ENCODE data around the gene CLCN6.

CLCN6 gene

DNA sequence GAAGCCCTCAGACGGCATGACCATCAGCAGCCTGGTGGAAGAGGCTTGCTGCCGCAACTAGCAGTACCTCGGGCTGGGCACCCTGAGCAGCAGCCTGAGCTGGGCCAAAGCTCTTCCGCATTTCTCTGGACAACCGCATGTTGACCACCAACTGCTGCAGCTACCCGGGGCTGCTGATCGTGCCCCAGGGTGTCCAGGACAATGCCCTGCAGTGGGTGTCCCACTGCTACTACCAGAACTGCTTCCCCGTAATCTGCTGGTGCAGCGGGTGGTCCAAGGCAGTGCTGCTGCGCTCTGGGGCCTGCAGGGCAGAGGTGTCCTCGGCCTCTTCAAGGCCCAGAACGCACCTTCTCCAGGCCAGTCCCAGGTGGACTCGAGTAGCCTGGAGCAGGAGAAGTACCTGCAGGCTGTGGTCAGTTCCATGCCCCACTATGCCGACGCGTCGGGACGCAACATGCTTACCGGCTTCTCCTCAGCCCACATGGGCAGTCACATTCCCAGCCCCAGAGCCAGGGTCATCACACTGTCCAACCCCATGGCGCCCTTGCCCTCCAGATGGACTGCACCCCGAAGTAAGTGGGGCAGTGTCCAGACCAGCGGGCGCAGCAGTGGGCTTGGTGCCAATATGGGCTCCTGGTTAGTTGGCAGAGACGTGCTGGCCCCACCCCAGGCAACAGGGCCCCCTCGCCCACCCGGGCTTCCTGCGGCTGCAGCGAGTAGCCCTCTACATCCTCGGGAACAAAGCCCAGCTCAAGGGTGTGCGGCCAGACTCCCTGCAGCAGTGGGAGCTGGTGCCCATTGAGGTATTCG, 72.3 kb downstream of the CLCN6 start:
- no peak overlapping the region for H2BK5ac ChIP-seq (ENCODE audit: low read depth, low read length, poor library complexity)

DNA sequence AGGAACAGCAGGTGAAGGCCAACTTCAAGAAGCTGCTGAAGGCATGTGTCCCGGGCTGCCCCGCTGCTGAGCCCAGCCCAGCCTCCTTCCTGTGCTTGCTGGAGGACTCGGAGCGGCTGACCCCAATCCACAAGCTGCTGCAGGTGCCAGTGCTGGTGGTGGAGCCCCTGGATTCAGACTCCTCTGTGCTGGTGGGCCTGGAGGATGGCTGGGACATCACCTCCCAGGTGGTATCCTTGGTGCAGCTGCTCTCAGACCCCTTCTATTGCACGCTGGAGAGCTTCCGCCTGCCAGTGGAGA, 72.8 kb downstream of the CLCN6 start:
- WGBS (ENCODE audit: extremely low coverage, insufficient coverage, insufficient read length): no CpG with 5 or more reads among the region's 6 CpGs
- Histone ChIP-seq H2BK5ac (ENCODE audit: low read depth, low read length, poor library complexity) (no peak overlapping the region), H2BK120ac (ENCODE audit: insufficient read depth, low read length, poor library complexity) (no peak overlapping the region), H3K18ac (ENCODE audit: low read length) (no peak overlapping the region), H3K9ac (ENCODE audit: low read length) (no peak overlapping the region), H3K79me1 (ENCODE audit: low read length) (no peaks in the 10 kb centered on the region), H2BK12ac (ENCODE audit: low read length) (no peak overlapping the region), H3K79me2 (ENCODE audit: control insufficient read depth, insufficient read depth, low read length, poor library complexity) (no peaks in the 10 kb centered on the region), H2AFZ (ENCODE audit: insufficient read depth, low read length, poor library complexity) (no peak overlapping the region), H3K36me3 (ENCODE audit: control insufficient read depth in 1 of 2, insufficient read depth in 2 of 2, low read length in 2 of 2) (no peaks in the 10 kb centered on the region), H3K4ac (ENCODE audit: low read depth, low read length) (no peak overlapping the region), H3K27me3 (ENCODE audit: insufficient read depth, low read length) (no peaks in the 10 kb centered on the region), H4K91ac (ENCODE audit: low read depth, low read length) (no peak overlapping the region), H3K27ac (ENCODE audit: low read depth, low read length) (no peak overlapping the region), H3K9me3 (ENCODE audit: insufficient read depth, low read depth, low read length) (peaks cover 4% of the 10 kb centered on the region), H3K4me1 (ENCODE audit: control insufficient read depth in 1 of 2, insufficient read depth in 2 of 2, low read length in 2 of 2) (peaks cover 8 to 10% of the 10 kb centered on the region in 2 experiments), H3K23ac (ENCODE audit: low read length) (no peak overlapping the region), H4K12ac (ENCODE audit: low read depth, low read length) (no peak overlapping the region), H3K4me3 (ENCODE audit: low read depth, low read length) (no peak overlapping the region), H3K14ac (ENCODE audit: low read length) (no peak overlapping the region), H4K8ac (ENCODE audit: low read depth, low read length) (no peak overlapping the region), H2AK5ac (ENCODE audit: low read length) (no peak overlapping the region), H3K4me2 (ENCODE audit: low read length) (no peak overlapping the region)
- no peak for DNase-seq

More for the DNA sequence above, 72.3 kb downstream of the CLCN6 start:
- H3K79me1 ChIP-seq (ENCODE audit: low read length): no peaks in the 10 kb centered on the region
- no peak overlapping the region for H2AFZ ChIP-seq (ENCODE audit: insufficient read depth, low read length, poor library complexity)
- no peak overlapping the region for H4K12ac ChIP-seq (ENCODE audit: low read depth, low read length)
- no peak overlapping the region for H3K4ac ChIP-seq (ENCODE audit: low read depth, low read length)
- H4K8ac ChIP-seq (ENCODE audit: low read depth, low read length): no peak overlapping the region
- no peaks in the 10 kb centered on the region for H3K27me3 ChIP-seq (ENCODE audit: insufficient read depth, low read length)
- WGBS (ENCODE audit: extremely low coverage, insufficient coverage, insufficient read length): no CpG with 5 or more reads among the region's 31 CpGs
- H3K79me2 ChIP-seq (ENCODE audit: control insufficient read depth, insufficient read depth, low read length, poor library complexity): no peaks in the 10 kb centered on the region
- no peak overlapping the region for H3K18ac ChIP-seq (ENCODE audit: low read length)
- no peak overlapping the region for H4K91ac ChIP-seq (ENCODE audit: low read depth, low read length)
- H3K4me2 ChIP-seq (ENCODE audit: low read length): no peak overlapping the region
- no peak overlapping the region for H2AK5ac ChIP-seq (ENCODE audit: low read length)
- no peak overlapping the region for H2BK120ac ChIP-seq (ENCODE audit: insufficient read depth, low read length, poor library complexity)
- H3K14ac ChIP-seq (ENCODE audit: low read length): no peak overlapping the region
- peaks cover 4% of the 10 kb centered on the region for H3K9me3 ChIP-seq (ENCODE audit: insufficient read depth, low read depth, low read length)
- no peak overlapping the region for H3K9ac ChIP-seq (ENCODE audit: low read length)
- no peak overlapping the region for H2BK12ac ChIP-seq (ENCODE audit: low read length)
- no peak for DNase-seq
- no peak overlapping the region for H3K27ac ChIP-seq (ENCODE audit: low read depth, low read length)
- no peaks in the 10 kb centered on the region for H3K36me3 ChIP-seq (ENCODE audit: control insufficient read depth in 1 of 2, insufficient read depth in 2 of 2, low read length in 2 of 2)
- H3K4me1 ChIP-seq (ENCODE audit: control insufficient read depth in 1 of 2, insufficient read depth in 2 of 2, low read length in 2 of 2): peaks cover 7 to 10% of the 10 kb centered on the region in 2 experiments
- no peak overlapping the region for H3K4me3 ChIP-seq (ENCODE audit: low read depth, low read length)
- no peak overlapping the region for H3K23ac ChIP-seq (ENCODE audit: low read length)

DNA sequence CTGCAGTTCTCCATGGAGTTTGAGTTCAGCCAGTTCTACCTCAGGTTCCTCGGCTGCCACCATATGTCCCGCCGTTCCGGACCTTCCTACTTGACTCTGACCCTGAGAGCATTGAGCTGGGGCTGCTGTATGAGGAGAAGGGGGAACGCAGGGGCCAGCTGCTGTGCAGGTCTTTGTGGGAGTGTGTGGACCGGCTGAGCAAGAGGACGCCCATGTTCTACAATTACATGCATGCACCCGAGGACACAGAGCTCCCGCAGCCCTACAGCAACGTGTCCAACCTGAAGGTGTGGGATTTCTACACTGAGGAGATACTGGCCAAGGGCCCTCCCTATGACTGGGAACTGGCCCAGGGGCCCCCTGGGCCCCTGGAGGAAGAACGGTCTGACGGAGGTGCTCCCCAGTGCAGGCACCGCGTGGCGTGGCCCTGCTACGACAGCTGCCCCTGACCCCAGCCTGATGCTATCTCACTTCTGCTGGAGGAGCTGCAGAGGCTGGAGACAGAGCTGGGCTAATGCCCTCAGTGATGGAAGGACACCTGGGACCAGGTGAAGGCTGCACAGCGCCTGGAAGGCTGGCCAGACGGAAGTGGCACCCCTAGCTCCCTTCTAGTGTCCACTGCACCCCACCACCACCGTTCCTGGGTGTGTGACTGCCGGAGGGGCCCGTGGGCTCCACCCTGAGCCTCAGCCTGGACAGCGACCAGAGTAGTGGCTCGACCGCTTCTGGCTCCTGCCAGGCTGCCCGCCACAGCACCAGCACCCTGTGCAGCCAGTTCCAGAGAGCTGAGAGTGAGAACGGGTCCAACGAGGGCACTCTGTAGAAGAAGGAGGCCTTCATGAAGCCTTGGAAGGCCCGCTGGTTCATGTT, 73.6 kb downstream of the CLCN6 start:
- H3K23ac ChIP-seq (ENCODE audit: low read length): no peak overlapping the region
- H3K4me1 ChIP-seq (ENCODE audit: control insufficient read depth in 1 of 2, insufficient read depth in 2 of 2, low read length in 2 of 2): peaks cover 8% of the 10 kb centered on the region in 2 experiments
- H4K12ac ChIP-seq (ENCODE audit: low read depth, low read length): no peak overlapping the region
- H4K91ac ChIP-seq (ENCODE audit: low read depth, low read length): no peak overlapping the region
- H3K4ac ChIP-seq (ENCODE audit: low read depth, low read length): no peak overlapping the region
- H2BK120ac ChIP-seq (ENCODE audit: insufficient read depth, low read length, poor library complexity): no peak overlapping the region
- H3K14ac ChIP-seq (ENCODE audit: low read length): no peak overlapping the region
- no peak overlapping the region for H3K4me2 ChIP-seq (ENCODE audit: low read length)
- H3K9me3 ChIP-seq (ENCODE audit: insufficient read depth, low read depth, low read length): peaks cover 4% of the 10 kb centered on the region
- H4K8ac ChIP-seq (ENCODE audit: low read depth, low read length): no peak overlapping the region
- H3K79me1 ChIP-seq (ENCODE audit: low read length): no peaks in the 10 kb centered on the region
- H2AFZ ChIP-seq (ENCODE audit: insufficient read depth, low read length, poor library complexity): no peak overlapping the region
- no peak overlapping the region for H3K27ac ChIP-seq (ENCODE audit: low read depth, low read length)
- WGBS (ENCODE audit: extremely low coverage, insufficient coverage, insufficient read length): no CpG with 5 or more reads among the region's 28 CpGs
- no peaks in the 10 kb centered on the region for H3K27me3 ChIP-seq (ENCODE audit: insufficient read depth, low read length)
- H3K4me3 ChIP-seq (ENCODE audit: low read depth, low read length): no peak overlapping the region
- H3K18ac ChIP-seq (ENCODE audit: low read length): no peak overlapping the region
- no peak overlapping the region for H2BK12ac ChIP-seq (ENCODE audit: low read length)
- no peak overlapping the region for H3K9ac ChIP-seq (ENCODE audit: low read length)
- no peak for DNase-seq
- no peak overlapping the region for H2BK5ac ChIP-seq (ENCODE audit: low read depth, low read length, poor library complexity)
- H3K36me3 ChIP-seq (ENCODE audit: control insufficient read depth in 1 of 2, insufficient read depth in 2 of 2, low read length in 2 of 2): no peaks in the 10 kb centered on the region
- no peaks in the 10 kb centered on the region for H3K79me2 ChIP-seq (ENCODE audit: control insufficient read depth, insufficient read depth, low read length, poor library complexity)
- no peak overlapping the region for H2AK5ac ChIP-seq (ENCODE audit: low read length)

DNA sequence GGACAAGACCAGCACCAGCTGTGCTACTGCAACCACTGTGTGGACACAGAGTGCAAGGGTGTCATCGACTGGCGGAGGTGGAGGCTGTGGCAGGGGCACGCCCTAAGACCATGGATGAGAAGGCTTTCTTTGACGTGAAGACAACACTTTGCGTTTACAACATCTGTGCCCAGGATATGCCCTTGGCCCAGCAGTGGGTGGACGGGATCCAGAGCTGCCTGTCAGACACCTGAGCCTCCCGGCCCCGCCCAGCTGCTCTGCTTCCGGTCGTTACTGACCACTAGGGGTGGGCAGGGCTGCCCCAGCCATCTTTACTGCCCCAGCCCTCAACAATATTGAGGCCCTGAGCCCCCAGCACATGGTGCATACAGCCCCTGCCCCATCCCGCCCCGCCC, 74.2 kb downstream of the CLCN6 start:
- Histone ChIP-seq H3K36me3 (ENCODE audit: control insufficient read depth in 1 of 2, insufficient read depth in 2 of 2, low read length in 2 of 2) (no peaks in the 10 kb centered on the region), H3K79me1 (ENCODE audit: low read length) (no peaks in the 10 kb centered on the region), H3K14ac (ENCODE audit: low read length) (no peak overlapping the region), H2AK5ac (ENCODE audit: low read length) (no peak overlapping the region), H2BK120ac (ENCODE audit: insufficient read depth, low read length, poor library complexity) (no peak overlapping the region), H4K12ac (ENCODE audit: low read depth, low read length) (no peak overlapping the region), H2BK5ac (ENCODE audit: low read depth, low read length, poor library complexity) (no peak overlapping the region), H2BK12ac (ENCODE audit: low read length) (no peak overlapping the region), H3K18ac (ENCODE audit: low read length) (no peak overlapping the region), H3K4ac (ENCODE audit: low read depth, low read length) (no peak overlapping the region), H3K23ac (ENCODE audit: low read length) (no peak overlapping the region), H3K4me3 (ENCODE audit: low read depth, low read length) (no peak overlapping the region), H3K9me3 (ENCODE audit: insufficient read depth, low read depth, low read length) (peaks cover 4% of the 10 kb centered on the region), H3K27ac (ENCODE audit: low read depth, low read length) (no peak overlapping the region), H3K4me2 (ENCODE audit: low read length) (no peak overlapping the region), H3K9ac (ENCODE audit: low read length) (no peak overlapping the region), H3K27me3 (ENCODE audit: insufficient read depth, low read length) (no peaks in the 10 kb centered on the region), H3K4me1 (ENCODE audit: control insufficient read depth in 1 of 2, insufficient read depth in 2 of 2, low read length in 2 of 2) (peaks cover 8% of the 10 kb centered on the region in 2 experiments), H3K79me2 (ENCODE audit: control insufficient read depth, insufficient read depth, low read length, poor library complexity) (no peaks in the 10 kb centered on the region), H4K91ac (ENCODE audit: low read depth, low read length) (no peak overlapping the region), H4K8ac (ENCODE audit: low read depth, low read length) (no peak overlapping the region), H2AFZ (ENCODE audit: insufficient read depth, low read length, poor library complexity) (no peak overlapping the region)
- WGBS (ENCODE audit: extremely low coverage, insufficient coverage, insufficient read length): no CpG with 5 or more reads among the region's 12 CpGs
- no peak for DNase-seq

Measured in trophoblast cell (in vitro differentiated cells and primary cell).